ENCODE measurements around the gene GJB1.

- TF ChIP-seq CTCF (IDR thresholded peaks at IDR 0.05; ENCODE audit: insufficient read depth, low read depth, low read length): no peak
- no peak for TF ChIP-seq EZH2 (IDR thresholded peaks at IDR 0.05; ENCODE audit: insufficient read depth, low read length)
Measured at GRCh38 chrX:71235482-71235881, 12.5 kb downstream of the GJB1 start.

Data from astrocyte (in vitro differentiated cells and primary cell).